GM08714 (cell line): ENCODE results near the gene MOGAT1.

Experiments used
- H3K4me3 ChIP-seq: fragments of 200-500 bp; sonication (Bioruptor generic); 2 replicates; pipeline ENCODE4 v1.5.1; 2014; ENCODE audit warnings: mild to moderate bottlenecking, low read length, inconsistent platforms
- ZNF274 ChIP-seq: IDR thresholded peaks from 2 replicates; pipeline ENCODE4 v1.6.1; 2012; ENCODE audit warnings: mild to moderate bottlenecking, low read depth, low read length

The MOGAT1 gene, protein sequence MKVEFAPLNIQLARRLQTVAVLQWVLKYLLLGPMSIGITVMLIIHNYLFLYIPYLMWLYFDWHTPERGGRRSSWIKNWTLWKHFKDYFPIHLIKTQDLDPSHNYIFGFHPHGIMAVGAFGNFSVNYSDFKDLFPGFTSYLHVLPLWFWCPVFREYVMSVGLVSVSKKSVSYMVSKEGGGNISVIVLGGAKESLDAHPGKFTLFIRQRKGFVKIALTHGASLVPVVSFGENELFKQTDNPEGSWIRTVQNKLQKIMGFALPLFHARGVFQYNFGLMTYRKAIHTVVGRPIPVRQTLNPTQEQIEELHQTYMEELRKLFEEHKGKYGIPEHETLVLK

DNA sequence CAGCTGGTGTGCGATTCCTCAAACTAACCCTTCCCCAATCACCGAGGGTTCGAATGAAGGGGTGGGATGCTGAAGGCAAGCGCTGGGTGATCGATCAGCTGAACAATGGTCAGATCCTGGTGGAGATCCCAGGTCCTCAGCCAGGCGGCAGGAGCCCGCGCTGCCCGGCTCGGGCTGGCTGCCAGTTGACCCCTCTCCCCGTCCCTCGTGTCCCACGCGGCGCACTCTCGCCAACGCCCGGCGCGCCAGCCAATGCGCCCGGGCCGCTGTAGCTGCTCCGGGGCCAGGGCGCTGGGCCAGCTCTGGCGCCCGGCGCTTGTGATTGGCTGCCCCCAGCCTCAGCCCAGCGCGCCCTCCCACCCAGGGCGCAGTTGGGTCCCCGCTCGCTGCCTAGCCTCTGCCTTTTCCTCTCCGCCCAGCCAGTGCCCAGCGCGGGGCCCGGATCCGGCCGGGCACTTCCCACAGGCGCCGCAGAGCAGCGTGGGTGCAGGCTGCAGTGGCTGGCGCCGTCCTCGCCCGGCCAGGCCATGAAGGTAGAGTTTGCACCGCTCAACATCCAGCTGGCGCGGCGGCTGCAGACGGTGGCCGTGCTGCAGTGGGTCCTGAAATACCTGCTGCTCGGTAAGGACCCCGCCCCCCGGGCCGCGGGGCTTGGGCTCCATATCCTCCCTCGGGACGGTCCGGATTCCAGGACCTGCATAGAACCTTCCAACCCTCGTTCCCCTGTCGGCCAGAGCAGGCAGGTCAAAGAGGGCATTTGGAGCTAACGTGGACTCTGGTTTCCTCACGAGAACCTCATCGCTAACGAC is at the start of gene MOGAT1:
TSS of gene MOGAT1 (plus strand) at position 400 of the 809 bp plus-strand sequence. CDS start at position 528, 128 bp downstream.
- H3K4me3 ChIP-seq = peak within 1 kb of the TSS; percentile 34; the same call in 1 of the 2 replicates
- TF ChIP-seq ZNF274 = no peak

- TF ChIP-seq ZNF274 = no peak
These were observed 49.6 kb upstream of the MOGAT1 start for GRCh38 chr2:222621893-222622292.

DNA sequence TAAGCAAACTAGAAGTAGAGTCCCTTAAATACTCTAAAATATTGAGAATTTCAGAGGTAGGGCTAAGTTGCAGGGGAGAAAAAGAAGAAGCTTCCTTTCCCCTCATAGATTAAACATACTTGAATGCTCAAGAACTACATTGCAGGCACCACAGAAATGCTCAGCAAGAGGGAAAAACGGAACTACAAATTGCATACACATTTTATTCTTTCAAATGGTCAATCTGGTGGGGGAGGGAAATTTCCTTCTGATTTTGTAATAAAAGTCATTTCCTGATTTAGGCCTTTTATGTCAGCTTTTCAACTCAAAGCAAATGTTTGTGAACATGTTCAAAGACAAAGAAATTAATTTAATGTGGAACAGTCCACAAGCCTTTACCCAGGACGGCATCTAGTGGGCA is 48.5 kb upstream of the MOGAT1 start:
- no peak overlapping the region for H3K4me3 ChIP-seq
- no peak for TF ChIP-seq ZNF274

More at GRCh38 chr2:222621893-222622292, 49.6 kb upstream of the MOGAT1 start:
- no peak overlapping the region for H3K4me3 ChIP-seq

DNA sequence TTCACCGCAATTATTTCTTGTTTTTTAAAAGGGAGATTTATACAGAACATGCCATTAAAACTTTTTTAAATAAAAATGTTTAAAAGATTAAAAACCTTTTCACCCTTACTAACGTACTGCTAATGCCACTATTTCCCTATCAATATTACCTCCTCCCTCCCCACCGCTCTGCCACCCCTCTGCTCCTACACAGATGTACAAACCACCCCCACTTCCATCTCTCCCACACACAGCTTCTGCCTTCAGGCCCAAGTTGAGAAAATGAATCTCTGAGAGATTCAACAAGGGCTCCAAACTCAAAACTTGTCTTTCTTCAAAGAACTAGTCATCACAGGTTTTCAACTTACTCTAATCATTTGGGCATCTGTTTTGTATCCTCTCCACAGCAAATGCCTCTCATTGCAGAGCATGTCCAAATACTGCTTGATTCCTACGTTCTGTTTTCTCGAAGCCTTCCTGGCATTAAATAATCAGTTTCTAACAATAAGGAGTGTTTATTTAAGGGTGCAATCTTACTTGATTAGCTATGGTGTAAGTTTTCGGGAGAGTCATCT is 47.6 kb upstream of the MOGAT1 start:
- TF ChIP-seq ZNF274 = no peak
- H3K4me3 ChIP-seq = no peak overlapping the region

DNA sequence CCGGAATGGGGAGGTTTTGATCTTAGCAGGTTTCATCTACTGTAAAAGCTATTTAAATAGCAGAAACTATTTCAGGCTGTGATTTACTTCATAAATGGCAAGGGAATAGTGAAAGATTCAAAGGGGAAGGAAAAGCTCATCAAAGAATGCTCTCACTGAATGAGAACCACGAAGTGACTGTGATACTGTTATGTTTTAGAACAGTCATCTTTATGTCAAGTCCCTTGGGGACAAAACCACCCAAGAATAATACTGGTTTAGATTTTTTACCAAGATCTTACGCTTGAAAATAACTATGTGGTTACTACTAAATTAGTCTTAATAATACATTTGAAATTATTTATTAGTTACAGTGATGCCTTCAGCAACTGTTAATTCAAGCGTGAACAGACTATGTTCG is 43.7 kb upstream of the MOGAT1 start:
- TF ChIP-seq ZNF274 = no peak
- no peak overlapping the region for H3K4me3 ChIP-seq

DNA sequence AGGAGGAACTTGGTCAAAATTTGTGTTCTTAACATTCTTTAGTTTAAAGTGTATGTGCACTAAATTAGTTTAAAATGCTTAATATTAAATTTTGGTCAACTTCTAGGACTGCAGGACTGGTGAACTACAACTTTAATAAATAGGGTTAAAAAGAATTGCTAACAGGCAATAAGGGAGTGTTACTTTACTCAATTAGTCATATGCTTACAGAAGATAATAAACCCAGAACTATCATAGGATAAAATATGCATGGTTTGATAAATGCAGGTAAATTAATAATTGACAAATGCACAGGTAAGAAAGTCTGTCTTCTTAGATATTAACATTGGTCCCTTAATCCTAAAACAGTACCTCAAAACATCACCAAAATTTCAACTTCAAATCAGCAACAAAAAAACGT is 36.2 kb upstream of the MOGAT1 start:
- no peak for TF ChIP-seq ZNF274
- H3K4me3 ChIP-seq = no peak overlapping the region

DNA sequence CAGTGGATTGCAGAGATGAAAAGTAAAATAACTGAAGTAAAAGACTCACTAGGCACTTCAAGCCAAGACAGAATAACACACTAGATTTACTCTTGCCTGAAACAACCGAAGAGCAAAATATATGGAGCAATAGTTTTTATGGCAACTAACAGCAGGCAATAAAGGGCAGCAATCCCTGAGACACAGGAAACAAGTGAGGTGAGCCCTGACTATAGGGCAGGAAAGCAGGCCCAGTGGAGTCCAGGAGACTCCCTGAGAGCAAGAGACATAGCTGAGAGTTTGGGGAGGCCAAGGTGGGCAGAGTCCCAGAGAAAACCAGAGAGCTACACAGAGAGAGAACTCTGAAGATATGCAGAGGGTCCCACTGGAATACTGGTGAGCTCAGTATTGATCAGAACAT is 34.4 kb upstream of the MOGAT1 start:
- H3K4me3 ChIP-seq = no peak overlapping the region
- TF ChIP-seq ZNF274 = no peak

DNA sequence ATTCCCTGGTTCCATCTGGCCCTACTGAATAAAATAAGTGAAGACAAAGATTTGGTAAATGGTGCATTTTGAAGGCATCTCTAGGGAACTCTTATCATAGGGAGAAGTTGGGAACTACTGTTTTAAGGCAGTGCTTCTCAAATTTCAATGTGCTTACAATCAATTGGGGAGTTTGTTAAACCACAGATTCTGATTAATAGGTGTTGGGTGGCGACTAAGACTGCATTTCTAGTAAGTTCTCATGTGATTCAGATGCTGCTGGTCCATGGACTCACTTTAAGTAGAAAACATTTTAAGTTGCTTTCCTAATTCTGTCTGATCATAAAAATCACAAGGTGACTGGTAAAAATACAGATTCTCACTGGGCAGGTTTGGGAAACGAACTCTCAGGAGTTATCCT is 30.1 kb upstream of the MOGAT1 start:
- no peak overlapping the region for H3K4me3 ChIP-seq
- TF ChIP-seq ZNF274 = no peak

DNA sequence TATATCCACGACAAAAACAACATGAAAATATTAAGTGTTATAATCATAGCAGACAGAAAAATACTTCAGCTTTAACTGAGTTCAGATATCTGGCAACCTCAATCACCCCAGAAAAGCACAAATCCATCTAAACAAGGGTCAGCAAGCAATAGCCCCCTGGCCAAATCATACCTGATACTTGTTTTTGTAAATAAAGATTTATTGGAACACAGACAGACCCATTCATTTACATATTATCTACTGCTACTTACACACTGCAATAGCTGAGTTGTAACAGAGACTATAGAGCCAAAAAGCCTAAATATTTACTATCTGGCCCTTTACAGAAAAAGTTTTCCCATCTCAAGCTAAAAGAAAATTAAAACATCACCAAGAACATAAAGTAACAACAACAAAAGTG is 28.3 kb upstream of the MOGAT1 start:
- H3K4me3 ChIP-seq = no peak overlapping the region
- TF ChIP-seq ZNF274 = no peak

- TF ChIP-seq ZNF274 = no peak
These were observed 25.4 kb upstream of the MOGAT1 start for GRCh38 chr2:222646008-222646407.

GRCh38 chr2:222649801-222650200 is 21.7 kb upstream of the MOGAT1 start:
- TF ChIP-seq ZNF274 = no peak
- no peak overlapping the region for H3K4me3 ChIP-seq

More at GRCh38 chr2:222646008-222646407, 25.4 kb upstream of the MOGAT1 start:
- H3K4me3 ChIP-seq = no peak overlapping the region

DNA sequence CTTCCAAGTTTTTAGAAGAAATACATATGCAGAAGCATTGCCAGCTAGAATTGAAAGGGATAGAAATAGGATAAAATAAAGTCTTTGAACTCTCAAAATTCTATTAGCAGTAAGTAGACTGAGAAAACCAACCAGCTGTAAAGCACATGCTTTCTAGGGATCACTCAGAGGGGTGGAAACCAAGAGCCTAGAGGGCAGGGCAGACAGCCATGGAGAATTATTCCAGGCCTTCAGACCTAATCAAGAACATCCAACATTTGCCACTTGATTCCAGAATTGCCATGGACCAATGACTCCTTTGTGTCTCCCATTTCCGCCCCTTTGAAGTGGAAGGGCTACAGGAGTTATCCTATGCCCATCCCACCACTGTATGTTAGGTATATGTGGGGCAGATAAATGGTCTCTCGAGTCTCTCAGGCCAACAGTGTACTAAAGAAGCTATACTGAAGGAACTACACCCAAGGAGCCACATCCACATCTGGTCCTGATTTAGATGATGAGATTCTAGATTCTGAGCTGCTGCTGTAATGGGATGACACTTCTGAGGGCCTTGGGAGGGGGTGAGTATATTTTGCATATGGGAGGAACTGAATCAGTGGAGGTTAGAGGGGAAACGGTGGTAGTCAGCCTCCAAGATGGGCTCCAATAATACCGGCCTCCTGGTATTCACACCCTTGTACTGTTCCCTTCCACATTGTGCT is 19.6 kb upstream of the MOGAT1 start:
- no peak for TF ChIP-seq ZNF274

DNA sequence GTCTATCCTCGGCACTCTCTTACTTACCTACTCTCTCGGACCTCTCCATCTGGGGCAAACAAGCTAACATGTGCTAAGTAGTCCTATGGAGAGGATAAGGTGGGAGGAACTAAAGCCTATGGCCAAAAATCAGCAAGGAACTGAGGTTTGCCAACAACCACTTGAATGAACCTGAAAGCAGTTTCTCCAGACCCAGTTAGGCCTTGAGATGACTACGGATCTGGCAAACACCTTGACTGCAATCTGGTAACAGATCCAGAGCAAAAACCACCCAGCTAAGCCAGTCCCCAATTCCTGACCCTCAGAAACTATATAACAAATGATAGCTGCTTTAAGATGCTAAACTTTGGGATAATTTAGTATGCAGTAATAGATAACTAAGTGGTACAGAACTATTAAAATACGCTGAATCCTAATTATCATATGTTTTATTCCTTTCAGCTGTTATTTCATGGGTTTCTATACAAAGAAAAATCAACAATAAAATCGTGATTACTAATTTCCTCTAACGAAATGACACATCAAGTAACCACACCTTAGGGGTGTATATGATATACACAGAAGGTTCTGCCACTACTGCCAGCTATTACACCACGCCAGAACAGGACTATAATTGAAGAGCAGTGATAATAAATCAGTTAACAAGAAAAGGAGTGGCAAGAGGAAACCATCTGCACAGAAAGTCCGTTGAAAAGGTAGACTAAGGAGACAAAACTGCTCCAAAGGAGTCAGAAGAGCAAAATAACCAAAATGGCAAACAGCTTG is 18.8 kb upstream of the MOGAT1 start:
- no peak for TF ChIP-seq ZNF274
- no peak overlapping the region for H3K4me3 ChIP-seq

More for the DNA sequence above, 19.6 kb upstream of the MOGAT1 start:
- H3K4me3 ChIP-seq = no peak overlapping the region
